Ecto neural progenitor cell (in vitro differentiated cells): ENCODE measurements around the gene MT1F.
"Not testable (repeated sequence)": the region's sequence is repeated elsewhere in the genome, so short reads cannot be mapped to it uniquely, and the experiment has no call there.

Experiments used
- DNase-seq: peaks from one replicate; pipeline ENCODE4 v3.0.0-alpha.2; 2018; ENCODE audit warnings: low spot score

MT1F gene

DNA sequence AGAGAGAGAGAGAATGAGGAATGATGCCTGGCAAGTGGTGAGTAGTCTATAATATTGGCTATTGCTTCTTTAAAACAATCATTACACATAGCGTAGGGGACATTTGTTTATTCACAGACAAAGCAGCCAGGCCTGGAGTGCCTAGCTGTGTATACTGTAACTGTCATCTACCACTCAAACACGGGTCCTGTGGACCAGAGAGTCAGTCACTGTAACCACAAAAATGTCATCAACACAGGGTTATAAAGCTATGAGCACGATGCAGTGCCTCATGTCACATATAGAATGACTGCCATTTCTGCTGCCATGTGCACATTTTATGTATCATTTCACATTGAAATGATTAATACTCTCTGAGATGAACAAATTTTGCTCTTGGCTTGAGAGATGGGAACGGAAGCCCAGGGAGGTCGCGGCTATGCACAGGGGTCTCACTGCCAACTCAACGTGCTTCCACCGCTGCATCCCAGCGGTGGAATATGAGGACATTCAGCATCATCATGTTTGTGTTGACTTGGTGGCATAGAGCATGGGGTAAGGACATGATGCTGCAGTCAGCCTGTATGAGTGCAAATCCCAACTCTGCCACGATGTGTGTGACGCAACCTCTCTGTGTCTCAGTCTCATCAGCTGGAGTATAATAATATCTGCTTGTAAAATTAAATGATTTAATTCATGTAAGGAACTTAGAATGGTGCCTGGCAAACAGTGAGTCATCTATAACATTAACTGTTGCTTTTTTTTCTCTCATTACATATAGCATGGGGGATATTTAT lies 15.2 kb downstream of the MT1F start:
- DNase-seq, result no peak

DNA sequence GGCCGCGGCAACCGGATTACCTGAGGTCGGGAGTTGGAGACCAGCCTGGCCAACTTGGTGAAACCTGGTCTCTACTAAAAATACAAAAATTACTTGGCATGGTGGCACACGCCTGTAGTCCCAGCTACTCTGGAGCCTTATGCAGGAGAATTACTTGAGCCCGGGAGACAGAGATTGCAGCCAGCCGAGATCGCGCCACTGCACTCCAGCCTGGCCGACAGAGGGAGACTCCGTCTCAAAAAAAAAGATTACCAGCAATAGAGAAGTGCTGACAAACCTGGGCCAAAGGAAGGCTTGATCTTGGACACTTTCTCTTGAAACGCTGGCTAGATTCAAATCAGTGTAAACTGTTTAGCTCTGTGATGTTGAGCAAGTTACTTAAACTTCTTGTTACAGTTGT lies 16.2 kb downstream of the MT1F start:
- peak; percentile 65 for DNase-seq

DNA sequence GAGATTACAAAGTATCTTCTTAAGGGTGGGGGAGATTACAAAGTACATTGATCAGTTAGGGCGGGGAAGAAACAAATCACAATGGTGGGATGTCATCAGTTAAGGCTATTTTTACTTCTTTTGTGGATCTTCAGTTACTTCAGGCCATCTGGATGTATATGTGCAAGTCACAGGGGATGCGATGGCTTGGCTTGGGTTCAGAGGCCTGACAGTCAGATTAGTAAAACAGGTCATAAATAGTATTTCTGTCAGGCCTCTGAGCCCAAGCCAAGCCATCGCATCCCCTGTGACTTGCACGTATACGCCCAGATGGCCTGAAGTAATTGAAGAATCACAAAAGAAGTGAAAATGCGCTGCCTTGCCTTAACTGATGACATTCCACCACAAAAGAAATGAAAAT lies 16.8 kb downstream of the MT1F start:
- not testable (repeated sequence) for DNase-seq

DNA sequence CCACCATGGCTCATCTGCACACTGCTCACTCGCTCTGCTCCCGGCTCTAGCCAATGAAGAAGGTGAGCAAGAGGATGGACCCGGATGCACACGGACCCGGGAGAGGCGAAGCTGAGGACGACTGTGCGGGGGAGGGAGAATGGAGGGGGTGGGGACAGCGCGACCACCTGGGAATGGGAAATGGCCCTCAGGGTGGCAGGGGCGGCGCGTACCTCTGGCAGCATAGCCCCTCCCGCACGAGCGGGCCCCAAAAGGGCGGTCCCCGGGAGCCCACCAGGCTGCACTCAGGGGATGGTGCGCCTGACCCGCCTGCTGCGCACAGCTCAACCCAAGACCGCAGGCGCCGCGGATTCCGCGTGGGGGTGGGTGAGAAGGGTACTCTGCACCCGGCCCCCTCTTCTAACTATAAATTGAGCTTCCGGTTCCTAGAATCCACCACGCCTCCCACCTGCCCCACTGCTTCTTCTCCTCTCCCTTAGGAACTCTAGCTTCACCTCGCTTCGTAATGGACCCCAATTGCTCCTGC lies 18.0 kb downstream of the MT1F start:
- DNase-seq, result no peak

DNA sequence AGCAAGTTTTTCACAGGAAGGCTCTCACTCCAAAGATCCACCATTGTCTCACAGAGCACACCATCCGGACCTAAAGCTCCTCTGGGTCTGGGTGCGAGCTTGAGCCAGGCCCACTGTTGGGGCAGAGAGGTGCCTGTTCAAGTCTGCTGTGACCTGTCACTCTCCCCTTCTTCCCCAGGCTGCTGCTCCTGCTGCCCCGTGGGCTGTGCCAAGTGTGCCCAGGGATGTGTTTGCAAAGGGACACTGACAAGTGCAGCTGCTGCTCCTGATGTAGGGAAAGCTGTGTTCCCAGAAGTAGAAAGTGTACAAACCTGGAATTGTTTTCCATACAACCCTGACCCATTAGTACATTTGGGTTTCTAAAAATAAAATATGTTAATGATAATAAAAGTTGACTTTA lies 19.7 kb downstream of the MT1F start:
- DNase-seq, result no peak

DNA sequence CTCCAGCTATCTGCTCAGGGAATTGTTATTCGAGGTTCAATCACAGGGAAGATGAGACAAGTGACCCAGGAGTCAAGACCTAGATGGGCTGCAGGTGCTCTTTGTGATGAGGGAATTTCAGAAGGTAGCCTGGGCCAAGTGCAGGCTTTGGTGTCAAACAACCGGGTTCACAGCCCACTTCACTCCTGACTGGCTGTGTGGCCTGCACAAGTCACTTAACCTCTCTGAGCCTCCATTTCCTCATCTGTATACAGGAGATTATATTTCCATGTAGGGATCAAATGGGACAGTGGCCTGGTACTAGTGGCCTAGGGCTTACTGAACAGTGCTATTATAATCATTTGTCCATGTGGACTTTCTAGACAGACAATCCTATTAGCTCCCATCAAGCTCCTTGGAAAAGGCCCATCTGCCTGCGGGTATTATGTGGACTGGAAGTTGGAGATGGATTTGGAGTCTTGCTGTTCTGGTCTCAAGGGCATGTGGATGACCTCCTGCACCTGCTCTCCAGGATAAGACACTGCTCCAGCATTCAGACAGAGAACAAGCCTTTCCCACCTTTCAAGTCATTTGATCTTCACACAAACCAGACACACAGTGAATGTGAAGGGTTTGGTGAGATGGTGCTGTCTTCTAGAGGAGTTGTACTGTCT lies 21.4 kb downstream of the MT1F start:
- no peak for DNase-seq

DNA sequence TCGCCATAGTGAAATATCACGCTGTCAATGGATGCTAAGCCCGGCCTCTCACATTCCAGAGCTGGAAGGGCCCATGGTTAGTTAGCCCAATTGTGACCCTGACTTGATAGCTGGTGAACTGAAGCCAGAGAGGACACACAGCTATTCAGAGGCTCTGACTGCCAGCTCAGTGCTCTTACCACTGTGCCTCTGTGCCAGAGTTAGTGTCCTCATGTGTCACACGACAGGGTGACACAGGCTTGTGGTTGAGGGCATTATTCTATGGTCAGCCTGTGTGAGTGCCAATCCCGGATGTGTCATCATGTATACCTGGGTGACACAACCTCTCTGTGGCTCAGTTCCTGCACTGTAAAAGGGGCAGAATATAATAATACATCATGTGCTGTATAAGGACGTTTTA lies 22.1 kb downstream of the MT1F start:
- no peak for DNase-seq

DNA sequence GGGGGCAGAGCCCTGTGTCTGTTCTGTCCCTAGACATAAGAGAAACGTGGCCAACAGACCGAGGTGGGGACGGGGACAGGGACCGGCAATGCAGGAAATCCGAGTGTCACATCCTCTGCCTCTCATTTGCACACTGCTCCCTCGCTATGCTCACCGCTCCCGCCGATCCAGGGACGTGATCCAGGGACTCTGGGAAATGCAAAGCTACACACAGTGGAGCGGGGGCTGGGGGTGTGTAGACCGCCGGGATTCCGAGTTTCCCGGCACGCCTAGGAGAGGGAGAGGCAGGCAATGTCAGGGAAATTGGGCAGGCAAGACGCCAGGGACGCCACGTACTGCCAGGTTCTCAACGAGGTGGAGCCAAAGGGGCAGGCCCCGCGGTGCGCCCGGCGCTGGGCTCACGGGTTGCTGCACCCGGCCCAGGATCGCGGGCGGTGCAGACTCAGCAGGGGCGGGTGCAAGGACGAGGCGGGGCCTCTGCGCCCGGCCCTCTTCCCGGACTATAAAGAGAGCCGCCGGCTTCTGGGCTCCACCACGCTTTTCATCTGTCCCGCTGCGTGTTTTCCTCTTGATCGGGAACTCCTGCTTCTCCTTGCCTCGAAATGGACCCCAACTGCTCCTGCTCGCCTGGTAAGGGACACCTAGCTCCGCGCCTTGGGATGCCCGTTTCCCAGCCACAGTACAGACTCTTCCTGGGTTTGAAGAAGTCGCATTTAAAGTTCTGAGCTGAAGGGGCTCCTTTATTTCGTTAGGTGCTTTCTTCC lies 24.4 kb downstream of the MT1F start, which contains the start of gene MT1X:
Gene MT1X (plus strand): TSS at position 532 of the 764 bp plus-strand sequence. CDS start 71 bp downstream, at position 603.
- DNase-seq, result peak; percentile 81

DNA sequence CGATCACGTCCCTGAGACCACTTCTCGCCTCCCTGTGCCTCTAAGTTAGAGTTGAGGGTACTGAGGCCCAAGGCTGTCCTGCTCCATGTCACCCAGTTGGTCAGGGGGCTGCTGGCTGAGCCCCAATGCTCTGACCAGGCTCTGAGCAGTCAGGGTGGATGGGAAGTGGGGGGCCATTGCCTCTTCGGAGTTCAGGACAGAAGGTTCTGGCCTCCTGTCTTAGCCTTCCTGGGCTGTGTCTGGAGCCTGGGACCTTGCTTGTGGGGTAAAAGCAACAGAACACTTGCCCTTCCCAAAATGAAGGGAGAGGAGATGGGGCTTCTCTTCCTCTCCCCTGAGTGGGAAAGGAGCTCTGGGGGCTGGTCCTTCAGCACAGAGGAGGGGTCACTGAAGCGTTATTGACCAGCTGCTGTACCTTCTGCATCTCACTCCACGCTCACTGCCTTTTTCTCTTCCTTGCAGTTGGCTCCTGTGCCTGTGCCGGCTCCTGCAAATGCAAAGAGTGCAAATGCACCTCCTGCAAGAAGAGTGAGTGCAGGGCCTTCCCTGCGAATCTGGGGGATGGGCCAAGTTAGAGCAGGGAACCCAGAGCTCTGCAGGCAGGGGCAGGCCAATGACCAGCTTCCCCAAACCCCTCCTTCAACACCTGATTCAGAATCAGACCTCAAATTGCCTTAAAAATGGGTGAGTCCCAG lies 25.1 kb downstream of the MT1F start:
- no peak for DNase-seq

DNA sequence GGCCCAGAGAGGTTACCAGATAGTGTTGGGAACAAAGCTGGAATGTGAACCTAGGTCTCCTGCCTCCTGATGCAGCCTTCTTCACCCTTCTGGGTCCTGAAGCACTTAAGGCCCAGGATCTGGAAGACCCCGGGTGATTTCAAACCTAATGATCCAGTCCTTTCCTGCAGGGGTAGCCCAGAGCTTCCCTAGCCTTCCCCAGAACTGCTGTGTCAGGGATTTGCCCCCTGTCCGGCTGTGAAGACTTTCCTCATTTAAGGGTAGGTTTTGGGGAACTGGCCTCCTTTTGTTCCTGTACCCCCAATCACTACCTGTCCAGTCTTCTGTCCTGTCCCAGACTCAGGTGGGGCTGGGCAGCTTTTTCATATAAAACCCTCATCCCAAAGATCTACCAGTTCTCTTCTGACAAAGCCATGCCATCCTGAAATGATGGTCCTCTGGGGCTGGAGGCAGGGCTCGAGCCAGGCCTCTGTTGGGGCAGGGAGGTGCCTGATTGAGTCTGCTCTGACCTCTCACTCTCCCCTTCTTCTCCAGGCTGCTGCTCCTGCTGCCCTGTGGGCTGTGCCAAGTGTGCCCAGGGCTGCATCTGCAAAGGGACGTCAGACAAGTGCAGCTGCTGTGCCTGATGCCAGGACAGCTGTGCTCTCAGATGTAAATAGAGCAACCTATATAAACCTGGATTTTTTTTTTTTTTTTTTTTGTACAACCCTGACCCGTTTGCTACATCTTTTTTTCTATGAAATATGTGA lies 25.8 kb downstream of the MT1F start:
- no peak for DNase-seq

DNA sequence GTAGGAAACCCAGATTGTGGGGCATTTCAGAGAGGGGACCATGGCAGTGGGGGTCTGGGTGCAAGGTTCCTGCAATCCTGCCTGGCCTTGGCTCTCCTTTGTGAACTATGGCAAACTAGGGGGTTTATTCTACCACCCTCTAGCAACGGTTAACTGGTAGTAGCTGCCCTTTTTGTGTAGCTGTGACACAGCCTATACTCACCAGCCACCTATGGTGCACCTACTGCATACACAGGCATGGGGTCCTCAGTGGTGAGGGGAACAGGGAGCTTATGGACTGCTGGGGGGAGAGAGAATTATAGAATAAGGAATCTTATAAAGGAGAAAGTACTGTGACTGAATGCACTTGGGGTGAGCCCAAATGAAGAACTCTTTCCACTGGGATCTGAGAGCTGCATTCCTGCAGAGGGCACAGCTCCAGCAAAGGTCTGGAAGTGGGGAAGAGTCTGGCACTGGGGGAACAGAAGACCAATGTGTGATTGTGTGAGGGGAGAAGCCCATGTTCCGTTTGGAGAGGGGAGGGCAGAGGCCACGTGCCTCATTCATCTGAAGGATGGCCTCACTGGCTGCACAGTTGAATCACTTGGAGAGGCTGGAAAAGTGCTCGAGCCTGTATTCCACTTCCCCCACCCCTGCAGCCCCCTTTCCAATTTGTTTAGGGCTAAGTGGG lies 26.6 kb downstream of the MT1F start:
- DNase-seq, result no peak

DNA sequence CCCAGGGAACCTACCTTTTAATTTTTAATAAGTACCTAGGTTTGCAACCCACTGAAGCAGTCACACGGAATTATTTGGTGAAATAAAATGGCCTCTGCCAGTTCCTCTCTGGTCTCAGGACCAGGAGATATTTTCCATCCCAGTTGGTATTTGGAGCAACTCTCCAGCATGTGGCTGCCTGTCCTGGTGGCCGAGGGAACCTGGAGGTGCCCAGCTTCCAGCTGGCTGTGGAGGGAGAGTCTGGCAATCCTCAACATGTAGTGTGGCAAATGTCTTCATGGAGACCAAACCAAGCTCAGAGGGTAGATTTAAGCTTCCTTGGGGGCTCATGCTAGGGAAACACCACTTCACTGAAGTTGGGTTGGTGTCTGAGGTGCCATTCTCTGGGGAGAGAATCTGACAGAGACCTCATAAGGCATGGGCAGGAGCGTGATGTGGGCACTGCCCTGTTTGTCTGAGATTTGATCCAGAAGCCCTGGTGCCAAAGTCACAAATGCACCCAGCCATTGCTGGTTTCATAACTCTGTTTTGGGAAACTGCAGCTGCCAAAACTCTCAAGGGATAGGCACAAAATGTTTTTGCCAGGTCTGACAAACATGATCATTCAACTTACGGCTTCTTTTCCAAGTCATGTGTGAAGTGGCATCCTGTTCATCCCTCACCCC lies 27.3 kb downstream of the MT1F start:
- DNase-seq, result no peak

DNA sequence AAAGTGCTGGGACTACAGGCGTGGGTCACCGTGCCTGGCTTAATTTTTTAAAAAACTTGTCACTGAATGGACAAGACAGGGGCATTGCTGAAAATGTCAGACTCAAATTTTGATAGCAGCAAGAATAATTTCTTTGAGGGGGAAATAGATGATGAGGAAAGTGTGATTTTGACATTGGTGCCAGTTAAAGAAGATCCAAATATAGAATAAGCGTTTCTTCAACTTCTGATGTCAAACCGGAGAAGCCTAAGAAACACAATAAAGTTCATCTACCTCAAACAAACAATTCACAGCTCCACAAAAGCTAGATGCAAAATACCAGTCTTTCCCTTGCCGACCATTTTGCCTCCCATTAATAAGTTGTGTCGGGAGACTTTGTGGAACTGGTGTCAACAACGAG lies 29.0 kb downstream of the MT1F start:
- no peak for DNase-seq

DNA sequence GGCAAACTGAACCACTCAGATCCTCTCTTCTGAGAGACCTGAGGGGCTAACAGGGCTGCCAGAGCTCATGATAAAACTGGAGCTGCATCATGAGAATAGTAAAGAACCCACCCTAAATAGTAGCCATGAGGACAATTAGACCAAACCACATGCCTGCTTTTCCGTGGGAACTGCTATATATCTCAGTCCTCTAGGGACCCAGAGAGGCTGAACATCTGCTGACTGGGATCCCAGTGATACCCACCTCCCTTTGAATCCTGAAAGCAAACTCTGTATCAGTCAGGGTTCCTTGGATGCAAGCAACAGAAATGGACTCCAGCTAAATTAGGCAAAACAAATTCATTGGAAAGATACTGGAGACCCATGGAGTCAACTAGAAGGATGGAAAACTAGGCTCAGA lies 31.0 kb downstream of the MT1F start:
- no peak for DNase-seq

DNA sequence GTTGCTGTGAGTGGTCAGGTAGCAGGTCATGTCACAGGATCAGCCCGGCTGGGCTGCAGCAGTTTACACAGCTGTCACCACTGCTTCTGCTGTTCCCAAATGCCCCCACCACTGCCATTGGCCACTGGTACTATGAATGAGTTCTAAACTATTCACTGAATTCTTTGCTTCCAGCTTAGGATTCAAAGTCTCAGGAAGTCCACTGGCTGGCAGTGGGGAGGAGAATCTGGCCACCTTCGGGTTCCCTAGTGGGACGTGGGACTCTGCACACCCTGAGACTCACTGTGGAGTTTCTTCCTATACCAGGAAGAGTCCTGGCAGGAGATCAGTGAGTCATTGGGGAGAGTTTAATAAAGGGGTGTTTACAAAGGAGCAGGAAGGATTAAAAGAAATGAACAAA lies 31.4 kb downstream of the MT1F start:
- no peak for DNase-seq

DNA sequence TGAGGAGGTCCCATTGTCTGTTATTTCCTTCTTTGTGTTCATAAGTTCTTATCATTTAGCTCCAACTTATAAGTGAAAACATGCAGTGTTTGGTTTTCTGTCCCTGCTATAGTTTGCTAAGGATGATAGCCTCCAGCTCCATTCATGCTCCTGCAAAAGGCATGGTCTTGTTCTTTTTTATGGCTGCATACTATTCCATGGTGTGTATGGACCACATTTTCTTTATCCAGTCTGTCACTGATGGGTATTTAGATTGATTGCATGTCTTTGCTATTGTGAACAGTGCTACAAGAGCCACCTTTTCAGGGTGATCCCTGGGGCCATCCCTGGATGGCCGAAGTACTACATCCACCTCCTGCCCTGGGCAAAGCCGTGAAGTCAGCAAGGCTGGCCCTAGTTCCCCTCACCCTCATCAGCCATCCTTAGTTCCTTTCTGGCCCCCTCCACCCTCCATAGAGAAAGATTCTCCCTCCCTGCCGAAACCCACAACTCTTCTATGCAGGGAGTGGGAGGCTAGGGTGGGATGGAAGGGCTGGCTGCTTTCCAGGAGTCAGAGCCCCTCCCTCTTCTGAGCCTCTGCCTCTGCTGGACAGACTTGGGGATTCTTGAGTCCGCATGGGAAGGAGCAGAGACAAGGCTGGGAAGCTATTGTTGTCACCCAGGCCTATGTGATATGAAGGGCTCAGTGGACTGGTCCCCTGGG lies 32.8 kb downstream of the MT1F start:
- no peak for DNase-seq

DNA sequence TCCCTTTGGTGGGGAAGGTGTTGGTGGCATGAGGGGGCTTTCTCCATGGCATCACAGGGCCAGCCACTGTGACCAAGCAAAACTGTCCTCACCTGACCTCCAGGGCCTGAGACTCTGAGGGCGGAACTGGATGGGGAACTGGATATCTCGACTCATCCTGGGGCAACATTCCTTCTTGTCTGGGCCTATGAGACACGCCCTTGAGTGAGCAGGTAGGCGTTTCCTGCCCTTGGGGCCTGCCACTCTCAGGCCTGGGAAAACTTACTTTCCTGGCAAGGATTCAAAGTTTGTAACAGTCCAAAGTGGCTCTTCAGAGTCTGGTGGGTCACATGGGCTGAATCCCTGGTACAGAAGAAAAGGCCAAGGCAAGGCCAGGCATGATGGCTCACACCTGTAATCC lies 34.1 kb downstream of the MT1F start:
- no peak for DNase-seq

DNA sequence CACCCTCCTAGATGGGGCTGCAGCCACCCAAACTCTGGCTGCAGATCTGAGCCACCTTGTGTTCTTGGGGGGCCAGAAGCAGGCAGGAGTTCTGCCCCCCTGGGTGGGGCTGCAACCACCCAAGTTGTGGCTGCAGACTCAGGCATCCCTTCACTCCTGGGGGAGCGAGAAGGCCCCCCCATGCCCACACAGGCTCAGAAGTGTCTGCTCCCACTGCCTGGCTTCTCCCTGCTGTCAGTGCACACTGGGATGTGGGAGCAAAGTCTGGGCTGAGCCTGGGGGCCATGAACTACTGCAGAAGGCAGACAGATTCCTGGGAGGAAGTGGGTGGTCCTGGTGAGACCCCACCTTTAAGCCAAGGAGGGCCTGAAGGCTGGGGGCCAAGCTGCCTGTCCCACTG lies 37.5 kb downstream of the MT1F start:
- no peak for DNase-seq

DNA sequence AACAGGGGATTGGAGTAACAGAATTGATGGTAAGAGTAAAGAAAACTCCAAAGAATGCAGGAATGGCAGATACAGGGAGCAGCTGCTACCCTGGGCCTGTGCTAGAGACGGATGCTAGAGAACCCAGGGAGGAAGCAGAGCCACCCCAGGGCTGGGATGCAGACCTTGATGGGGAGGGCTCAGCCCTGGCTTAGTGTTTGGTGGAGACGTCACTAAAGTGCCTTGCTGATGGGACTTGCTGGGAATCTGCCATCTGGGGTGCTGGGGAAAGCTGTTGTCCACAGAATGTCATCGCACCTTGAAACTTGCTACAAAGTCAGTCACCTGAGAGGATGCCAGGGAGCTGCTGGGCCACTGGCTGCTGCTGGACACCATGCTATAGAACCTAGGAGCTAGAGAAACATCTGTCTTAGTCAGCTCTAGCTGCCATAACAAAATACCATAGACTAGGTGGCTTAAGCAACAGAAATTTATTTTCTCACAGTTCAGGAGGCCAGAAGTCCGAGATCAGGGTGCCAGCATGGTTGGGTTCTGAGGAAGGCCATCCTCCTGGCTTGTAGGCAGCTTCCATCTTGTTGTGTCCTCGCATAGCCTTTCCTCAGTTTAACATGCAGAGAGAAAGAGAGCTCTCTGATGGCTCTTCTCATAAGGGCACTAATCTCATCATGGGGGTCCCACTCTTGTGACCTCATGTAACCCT lies 39.8 kb downstream of the MT1F start:
- no peak for DNase-seq
